GM13977 (cell line): ENCODE data around the gene PRPS1L1.
A peak's percentile ranks its signal among the peaks of the same experiment; 100 is the strongest.

Source experiments
- DNase-seq: peaks from one replicate; pipeline ENCODE4 v3.0.0; 2012; ENCODE audit warnings: low spot score
- CTCF ChIP-seq: IDR thresholded peaks from 2 replicates; pipeline ENCODE4 v1.5.1; 2012; ENCODE audit warnings: mild to moderate bottlenecking, control low read depth; ENCODE audit not compliant: insufficient read depth; ENCODE audit errors: extremely low read depth, missing control alignments
- in situ Hi-C: fragments of 300-500 bp; cut with MboI; formaldehyde crosslinking; loops from one replicate; pipeline ENCODE4 v1.12.0; 2022; ENCODE audit warnings: low sequenced_read_pairs, low pct_unique_long_range_greater_than_20kb, mixed read lengths, inconsistent platforms; ENCODE audit not compliant: unreplicated experiment

The PRPS1L1 gene

GRCh38 chr7:18027628-18028027 is at the start of gene PRPS1L1:
TSS of gene PRPS1L1 (minus strand) at chr7:18027846.
- TF ChIP-seq CTCF = no peak
- DNase-seq = no peak
- in situ Hi-C loops = no loop called here

DNA sequence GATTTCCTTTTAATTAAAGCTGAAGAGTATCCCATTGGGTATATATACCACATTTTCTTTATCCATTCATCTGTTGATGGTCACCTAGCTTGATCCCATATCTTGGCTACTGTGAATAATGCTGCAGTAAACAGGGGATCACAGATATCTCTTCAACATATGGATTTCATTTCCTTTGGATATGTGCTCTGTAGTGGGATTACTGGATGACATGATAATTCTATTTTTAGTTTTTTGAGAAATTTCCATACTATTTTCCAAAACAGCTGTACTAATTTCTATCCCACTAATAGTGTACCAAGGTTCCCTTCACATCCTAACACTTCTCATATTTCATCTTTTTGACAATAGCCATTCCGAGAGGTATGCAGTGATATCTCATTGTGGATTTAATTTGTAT is 48.8 kb upstream of the PRPS1L1 start:
- no peak for DNase-seq
- in situ Hi-C loops = no loop called here
- no peak for TF ChIP-seq CTCF

- TF ChIP-seq CTCF = no peak
- in situ Hi-C loops = loop anchor here (25.0 kb wide), 1 partner anchor 244 kb away; no protein-coding TSS in a partner anchor
These were observed 41.1 kb upstream of the PRPS1L1 start for GRCh38 chr7:18068745-18069144.

DNA sequence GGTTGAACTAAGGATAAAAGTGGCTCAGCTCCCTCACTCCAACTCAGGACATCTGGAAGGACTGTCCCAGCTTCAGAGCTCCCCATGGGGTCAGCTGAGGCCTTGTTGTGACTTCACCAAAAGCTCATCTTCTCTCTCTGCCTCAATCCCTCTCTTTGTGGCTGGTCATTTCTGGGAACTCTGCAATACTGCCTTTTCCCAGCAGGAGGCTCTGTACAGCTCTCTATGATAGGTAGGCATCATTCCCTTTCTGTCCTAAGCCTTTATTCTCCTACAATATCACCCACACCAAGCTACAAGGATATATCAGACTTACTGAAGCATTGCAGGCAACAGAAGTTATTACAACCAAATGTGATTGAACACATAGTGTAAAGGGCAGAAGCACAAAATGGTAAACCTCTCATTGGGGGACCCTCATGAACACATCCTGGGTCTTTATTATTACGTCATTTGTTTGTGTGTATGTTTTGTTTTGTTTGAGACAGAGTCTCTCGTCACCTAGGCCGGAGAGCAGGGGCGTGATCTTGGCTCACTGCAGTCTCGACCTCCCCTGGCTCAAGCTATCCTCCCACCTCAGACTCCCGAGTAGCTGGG is 36.7 kb upstream of the PRPS1L1 start:
- TF ChIP-seq CTCF = peak; percentile 62
- DNase-seq = no peak
- in situ Hi-C loops = loop anchor here (25.0 kb wide), 1 partner anchor 248 kb away; no protein-coding TSS in a partner anchor

More at GRCh38 chr7:18068745-18069144, 41.1 kb upstream of the PRPS1L1 start:
- no peak for DNase-seq

GRCh38 chr7:18063149-18063901 is 35.7 kb upstream of the PRPS1L1 start:
- no peak for TF ChIP-seq CTCF
- in situ Hi-C loops = loop anchor here (25.0 kb wide), 1 partner anchor 249 kb away; no protein-coding TSS in a partner anchor
- no peak for DNase-seq

DNA sequence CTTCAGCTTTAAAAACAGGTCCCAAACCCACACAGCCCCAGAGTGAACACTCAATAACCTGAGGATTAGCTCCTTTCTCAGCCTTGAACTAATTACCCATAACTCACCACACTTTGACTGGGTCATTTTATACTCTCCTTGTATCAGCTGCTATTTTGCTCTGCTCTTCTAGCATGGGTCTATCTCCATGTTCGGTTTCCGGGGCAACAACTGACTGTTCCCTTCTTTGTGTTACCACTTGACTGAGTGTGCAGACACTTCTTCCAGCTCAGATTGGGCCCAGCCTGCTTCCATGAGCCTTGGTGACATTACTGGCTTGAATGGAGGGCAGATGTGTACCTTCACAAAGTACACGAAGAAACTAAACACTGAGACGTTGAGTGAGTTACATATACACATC is 31.5 kb upstream of the PRPS1L1 start:
- TF ChIP-seq CTCF = no peak
- no peak for DNase-seq
- in situ Hi-C loops = loop anchor here (25.0 kb wide), 1 partner anchor 253 kb away; no protein-coding TSS in a partner anchor
